Smooth muscle cell (in vitro differentiated cells): ENCODE results near the gene TNS4. TPM values are rescaled to one million over a fixed set of nuclear protein-coding genes. Genes with fewer than 3 reads are reported as not detected.

ENCODE experiments used
- DNase-seq: peaks from one replicate; lab custom pipeline; 2025; ENCODE audit not compliant: unreplicated experiment; lab: John Stamatoyannopoulos, UW
- H2AFZ ChIP-seq: fragments of 200-600 bp; sonication (generic); 2 replicates; pipeline ENCODE4 v1.6.0; 2016; ENCODE audit warnings: antibody characterized with exemption, low read depth, mild to moderate bottlenecking
- H3F3A ChIP-seq: fragments of 200-600 bp; sonication (generic); 2 replicates; pipeline ENCODE4 v1.6.0; 2017; ENCODE audit warnings: antibody characterized with exemption, low read depth
- H3K27ac ChIP-seq: fragments of 200-600 bp; sonication (generic); 2 replicates; pipeline ENCODE4 v1.5.1; 2016; ENCODE audit warnings: low read depth, mild to moderate bottlenecking
- H3K27me3 ChIP-seq: fragments of 200-600 bp; sonication (generic); 2 replicates; pipeline ENCODE4 v1.6.1; 2016; ENCODE audit warnings: low read depth, mild to moderate bottlenecking
- H3K36me3 ChIP-seq: fragments of 200-600 bp; sonication (generic); 2 replicates; pipeline ENCODE4 v1.5.1; 2016; ENCODE audit warnings: low read depth
- H3K4me1 ChIP-seq: fragments of 200-600 bp; sonication (generic); 2 replicates; pipeline ENCODE4 v1.5.1; 2016; ENCODE audit warnings: low read depth
- H3K4me2 ChIP-seq: fragments of 200-600 bp; sonication (generic); 2 replicates; pipeline ENCODE4 v1.6.0; 2016; ENCODE audit warnings: mild to moderate bottlenecking
- H3K4me3 ChIP-seq: fragments of 200-600 bp; sonication (generic); 2 replicates; pipeline ENCODE4 v1.5.1; 2016; ENCODE audit warnings: mild to moderate bottlenecking
- H3K79me2 ChIP-seq: fragments of 200-600 bp; sonication (generic); 2 replicates; pipeline ENCODE4 v1.6.0; 2016; ENCODE audit warnings: low read depth, mild to moderate bottlenecking
- H3K9ac ChIP-seq: fragments of 200-600 bp; sonication (generic); 2 replicates; pipeline ENCODE4 v1.6.0; 2016; ENCODE audit warnings: low read depth
- H3K9me3 ChIP-seq: fragments of 200-600 bp; sonication (generic); replicated peaks from 2 replicates; pipeline ENCODE4 v1.5.1; 2016; ENCODE audit warnings: low read depth
- H4K20me1 ChIP-seq: fragments of 200-600 bp; sonication (generic); 2 replicates; pipeline ENCODE4 v1.6.0; 2016; ENCODE audit warnings: low read depth
- WGBS: methylation state at CpG from one replicate; pipeline ENCODE4 v1.1.7; 2016; ENCODE audit warnings: low lambda C conversion rate; 5-methylcytosine and 5-hydroxymethylcytosine counted together
- polyA plus RNA-seq: library from polyadenylated mRNA; unstranded; fragments of >200 nt; fragmentation: Nextera tagmentation; extraction: Ambion mirVana; gene quantifications from 2 replicates; pipeline ENCODE4 v1.2.1, GENCODE V29; 2016
- total RNA-seq: library from RNA; depleted of rRNA; stranded (reverse); fragments of >200 nt; gene quantifications from 2 replicates; pipeline ENCODE4 v1.2.3, GENCODE V29; 2014
- TF ChIP-seq, protein P1 (sequence below): fragments of 200-600 bp; sonication (generic); IDR thresholded peaks from 2 replicates; pipeline ENCODE4 v1.5.1; 2017; ENCODE audit warnings: borderline replicate concordance, mild to moderate bottlenecking, antibody characterized with exemption; ENCODE audit not compliant: insufficient read depth, poor library complexity, severe bottlenecking

TNS4 gene
- total and polyA plus RNA-seq, 2 experiments from 2014 or later: 0.13 to 1.2 TPM

DNA sequence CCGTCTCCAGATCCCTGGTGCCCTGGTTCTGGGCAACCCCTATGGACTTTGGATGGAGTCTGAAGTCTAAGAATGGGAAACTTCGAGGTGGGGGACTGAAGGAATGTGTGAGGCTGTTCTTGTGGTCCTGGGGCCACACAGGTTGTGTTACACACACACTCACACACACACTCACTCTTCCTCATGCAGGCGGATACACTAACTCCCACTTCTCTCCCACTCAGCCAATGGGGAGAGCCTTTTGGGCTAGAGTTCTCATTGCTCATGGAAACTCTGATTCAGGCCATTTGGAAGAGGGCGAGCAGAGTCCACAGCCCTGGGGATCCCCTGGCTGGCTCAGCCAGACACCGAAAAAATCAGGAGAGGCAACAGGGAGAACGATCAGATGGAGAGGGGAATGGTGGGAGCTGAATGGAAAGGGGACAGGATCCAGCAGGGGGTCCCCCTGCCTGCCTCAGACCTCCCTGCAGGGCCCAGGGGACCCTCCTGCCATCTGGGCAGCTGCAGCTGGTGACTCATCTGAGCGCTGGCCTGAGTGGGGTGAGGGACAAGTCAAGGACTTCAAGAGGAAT lies 49.1 kb downstream of the TNS4 start:
- Histone ChIP-seq H3K36me3 (no peaks in the 10 kb centered on the region), H3K4me1 (peaks cover 3% of the 10 kb centered on the region), H3K79me2 (peaks cover 16% of the 10 kb centered on the region), H3F3A (no peaks in the 10 kb centered on the region), H3K27me3 (no peaks in the 10 kb centered on the region), H3K9me3 (no peaks in the 10 kb centered on the region), H3K27ac (peak overlapping the region; percentile 23), H3K4me2 (peak overlapping the region; percentile 54), H3K9ac (no peak overlapping the region), H3K4me3 (no peak overlapping the region), H2AFZ (no peak overlapping the region), H4K20me1 (peaks cover 58% of the 10 kb centered on the region)
- WGBS: 49% methylated on average over 7 of the region's 7 CpGs
- TF ChIP-seq, protein P1, sequence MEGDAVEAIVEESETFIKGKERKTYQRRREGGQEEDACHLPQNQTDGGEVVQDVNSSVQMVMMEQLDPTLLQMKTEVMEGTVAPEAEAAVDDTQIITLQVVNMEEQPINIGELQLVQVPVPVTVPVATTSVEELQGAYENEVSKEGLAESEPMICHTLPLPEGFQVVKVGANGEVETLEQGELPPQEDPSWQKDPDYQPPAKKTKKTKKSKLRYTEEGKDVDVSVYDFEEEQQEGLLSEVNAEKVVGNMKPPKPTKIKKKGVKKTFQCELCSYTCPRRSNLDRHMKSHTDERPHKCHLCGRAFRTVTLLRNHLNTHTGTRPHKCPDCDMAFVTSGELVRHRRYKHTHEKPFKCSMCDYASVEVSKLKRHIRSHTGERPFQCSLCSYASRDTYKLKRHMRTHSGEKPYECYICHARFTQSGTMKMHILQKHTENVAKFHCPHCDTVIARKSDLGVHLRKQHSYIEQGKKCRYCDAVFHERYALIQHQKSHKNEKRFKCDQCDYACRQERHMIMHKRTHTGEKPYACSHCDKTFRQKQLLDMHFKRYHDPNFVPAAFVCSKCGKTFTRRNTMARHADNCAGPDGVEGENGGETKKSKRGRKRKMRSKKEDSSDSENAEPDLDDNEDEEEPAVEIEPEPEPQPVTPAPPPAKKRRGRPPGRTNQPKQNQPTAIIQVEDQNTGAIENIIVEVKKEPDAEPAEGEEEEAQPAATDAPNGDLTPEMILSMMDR: no peak
- no peak for DNase-seq

GRCh38 chr17:40451420-40451819 lies 50.0 kb downstream of the TNS4 start:
- Histone ChIP-seq H3K79me2 (peaks cover 23% of the 10 kb centered on the region), H3K9ac (no peak overlapping the region), H3K4me3 (no peak overlapping the region), H4K20me1 (peaks cover 66% of the 10 kb centered on the region), H3K4me1 (peaks cover 3% of the 10 kb centered on the region), H3K36me3 (no peaks in the 10 kb centered on the region), H3K27me3 (no peaks in the 10 kb centered on the region), H3K27ac (peak overlapping the region; percentile 23), H2AFZ (no peak overlapping the region), H3K4me2 (peak overlapping the region; percentile 54), H3F3A (no peaks in the 10 kb centered on the region), H3K9me3 (no peaks in the 10 kb centered on the region)
- TF ChIP-seq, protein P1: no peak
- no peak for DNase-seq
- WGBS: 25% methylated on average over 6 of the region's 6 CpGs

DNA sequence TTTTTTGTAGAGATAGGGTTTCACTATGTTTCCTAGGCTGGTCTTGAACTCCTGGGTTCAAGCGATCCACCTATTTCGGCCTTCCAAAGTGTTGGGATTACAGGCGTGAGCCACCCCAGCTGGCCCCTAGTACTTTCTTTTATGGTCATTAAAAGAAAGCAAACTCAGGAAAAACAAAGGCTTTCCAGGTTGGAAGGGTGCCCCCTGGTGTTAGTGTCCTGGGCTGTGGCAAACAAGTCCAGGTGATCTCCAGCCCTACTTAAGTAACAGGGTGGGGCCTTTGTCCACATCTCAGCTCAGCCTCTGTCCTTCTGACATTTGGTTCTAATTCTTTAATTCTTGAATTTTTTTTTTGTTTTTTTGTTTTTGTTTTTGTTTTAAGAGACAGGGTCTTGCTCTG lies 51.2 kb downstream of the TNS4 start:
- no peaks in the 10 kb centered on the region for H3F3A ChIP-seq
- H2AFZ ChIP-seq: no peak overlapping the region
- H3K36me3 ChIP-seq: no peaks in the 10 kb centered on the region
- no peaks in the 10 kb centered on the region for H3K27me3 ChIP-seq
- WGBS: 90% methylated on average over 3 of the region's 3 CpGs
- TF ChIP-seq, protein P1: peak; percentile 42
- peaks cover 68% of the 10 kb centered on the region for H4K20me1 ChIP-seq
- DNase-seq: no peak
- peaks cover 6% of the 10 kb centered on the region for H3K4me1 ChIP-seq
- H3K4me3 ChIP-seq: no peak overlapping the region
- no peak overlapping the region for H3K9ac ChIP-seq
- H3K79me2 ChIP-seq: peaks cover 35% of the 10 kb centered on the region
- no peak overlapping the region for H3K4me2 ChIP-seq
- no peak overlapping the region for H3K27ac ChIP-seq
- H3K9me3 ChIP-seq: no peaks in the 10 kb centered on the region

DNA sequence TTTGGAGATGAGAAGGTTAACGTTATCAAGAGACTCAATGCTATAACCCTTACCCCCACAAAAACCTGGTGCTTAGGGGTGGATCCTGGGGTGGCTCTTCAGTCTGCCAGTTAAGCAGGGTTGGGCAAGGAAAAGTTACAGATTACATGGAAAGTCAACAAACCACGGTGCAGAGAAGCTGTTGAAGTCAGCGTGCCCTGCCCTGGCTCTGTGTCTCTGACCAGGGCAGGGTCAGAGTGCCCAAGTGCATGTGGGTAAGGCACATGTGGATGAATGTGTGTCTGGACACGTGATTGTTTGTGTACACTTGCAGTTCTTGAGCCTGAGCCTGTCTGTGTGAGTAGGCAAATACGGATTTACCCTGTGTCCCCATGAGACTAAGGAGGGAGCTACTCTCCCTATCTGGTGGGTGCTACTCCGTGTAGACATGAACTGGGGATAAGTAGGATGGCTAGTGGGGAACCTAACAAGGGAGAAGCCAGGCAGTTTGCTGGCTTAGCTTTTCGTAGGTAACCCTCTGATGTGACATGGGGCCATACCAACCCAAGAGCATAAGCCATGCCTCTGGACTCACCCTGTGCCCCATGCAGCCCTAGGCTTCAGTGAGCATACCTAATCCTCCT lies 52.7 kb downstream of the TNS4 start:
- TF ChIP-seq, protein P1: no peak
- H3K27me3 ChIP-seq: no peaks in the 10 kb centered on the region
- no peak for DNase-seq
- 78% methylated on average over 7 of the region's 7 CpGs for WGBS
- peaks cover 18% of the 10 kb centered on the region for H3K4me1 ChIP-seq
- peaks cover 68% of the 10 kb centered on the region for H4K20me1 ChIP-seq
- H3K9ac ChIP-seq: no peak overlapping the region
- H3F3A ChIP-seq: no peaks in the 10 kb centered on the region
- H2AFZ ChIP-seq: no peak overlapping the region
- no peaks in the 10 kb centered on the region for H3K36me3 ChIP-seq
- no peaks in the 10 kb centered on the region for H3K9me3 ChIP-seq
- peaks cover 47% of the 10 kb centered on the region for H3K79me2 ChIP-seq
- H3K4me3 ChIP-seq: no peak overlapping the region
- H3K4me2 ChIP-seq: no peak overlapping the region
- no peak overlapping the region for H3K27ac ChIP-seq
